ENCODE data around the gene GNB1L.

The GNB1L gene

DNA sequence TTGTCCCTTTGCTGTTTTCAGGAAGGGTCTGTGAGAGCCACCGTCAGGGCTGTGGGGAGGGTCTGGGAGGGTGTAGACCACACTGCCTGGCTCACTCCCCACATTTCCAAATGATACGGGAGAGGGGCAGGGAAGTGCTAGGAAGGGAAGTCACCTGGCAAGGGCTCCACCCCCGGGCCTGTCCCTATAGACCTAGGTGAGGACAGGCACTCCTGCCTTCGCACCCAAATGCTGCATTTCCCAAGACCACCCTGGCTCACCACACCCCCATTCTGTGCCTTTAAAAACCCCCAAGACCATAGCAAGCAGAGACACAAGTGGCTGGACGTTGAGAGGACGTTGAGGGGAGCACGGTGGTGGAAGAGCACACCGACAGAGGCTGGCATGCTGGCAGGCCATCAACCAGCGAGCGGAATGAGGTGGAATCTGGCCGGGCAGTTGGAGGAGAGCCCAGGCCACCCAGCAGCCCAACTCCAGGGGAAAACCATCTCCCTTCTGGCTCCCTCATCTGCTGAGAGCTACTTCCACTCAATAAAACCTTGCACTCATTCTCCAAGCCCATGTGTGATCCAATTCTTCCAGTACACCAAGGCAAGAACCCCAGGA is 45.7 kb downstream of the GNB1L start:
- DNase-seq (ENCODE audit: low spot score), result no peak

DNA sequence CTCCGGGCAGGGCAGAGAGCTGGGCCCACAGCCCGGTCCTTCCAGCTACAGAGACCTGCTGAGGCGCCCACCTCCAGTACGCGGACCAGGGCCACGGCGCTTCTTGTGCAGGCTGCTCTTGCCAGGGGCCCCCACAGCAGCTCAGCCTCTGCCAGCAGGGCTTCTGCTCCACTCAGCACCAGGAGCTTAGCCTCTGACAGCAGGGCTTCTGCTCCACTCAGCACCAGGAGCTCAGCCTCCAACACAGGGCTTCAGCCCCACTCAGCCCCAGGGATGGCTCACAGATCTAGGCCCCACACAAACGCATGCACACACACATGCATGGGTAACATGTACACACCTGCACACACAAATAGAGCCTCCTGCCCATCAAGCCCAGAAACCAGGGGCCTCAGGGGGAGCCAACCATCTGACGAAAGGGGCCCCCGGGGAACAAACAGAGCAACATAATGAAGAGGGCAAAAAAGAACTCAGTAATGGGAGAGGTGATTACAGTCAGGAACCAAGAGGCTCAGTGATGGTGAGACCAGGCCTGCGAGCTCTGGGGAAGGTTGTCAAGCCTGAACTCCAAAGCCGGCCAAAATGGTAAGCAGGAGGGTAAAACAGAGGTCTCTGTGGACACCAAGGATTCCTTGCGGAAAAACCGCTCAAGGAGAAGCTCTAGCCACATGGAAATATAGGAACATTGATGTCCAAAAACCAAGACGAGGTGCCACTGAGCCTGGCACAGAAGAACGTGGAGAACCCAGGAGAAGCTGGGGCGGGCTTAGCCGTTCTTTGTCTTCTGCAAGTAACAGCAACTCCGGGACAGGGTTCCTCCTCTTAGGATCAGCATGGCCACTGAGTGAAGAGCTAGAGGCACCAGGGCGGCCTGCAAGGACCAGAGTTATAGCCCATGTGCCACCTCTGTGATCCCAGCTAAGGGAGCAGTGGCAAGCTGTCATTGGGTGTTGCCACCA is 46.5 kb downstream of the GNB1L start:
- no peak for DNase-seq (ENCODE audit: low spot score)

DNA sequence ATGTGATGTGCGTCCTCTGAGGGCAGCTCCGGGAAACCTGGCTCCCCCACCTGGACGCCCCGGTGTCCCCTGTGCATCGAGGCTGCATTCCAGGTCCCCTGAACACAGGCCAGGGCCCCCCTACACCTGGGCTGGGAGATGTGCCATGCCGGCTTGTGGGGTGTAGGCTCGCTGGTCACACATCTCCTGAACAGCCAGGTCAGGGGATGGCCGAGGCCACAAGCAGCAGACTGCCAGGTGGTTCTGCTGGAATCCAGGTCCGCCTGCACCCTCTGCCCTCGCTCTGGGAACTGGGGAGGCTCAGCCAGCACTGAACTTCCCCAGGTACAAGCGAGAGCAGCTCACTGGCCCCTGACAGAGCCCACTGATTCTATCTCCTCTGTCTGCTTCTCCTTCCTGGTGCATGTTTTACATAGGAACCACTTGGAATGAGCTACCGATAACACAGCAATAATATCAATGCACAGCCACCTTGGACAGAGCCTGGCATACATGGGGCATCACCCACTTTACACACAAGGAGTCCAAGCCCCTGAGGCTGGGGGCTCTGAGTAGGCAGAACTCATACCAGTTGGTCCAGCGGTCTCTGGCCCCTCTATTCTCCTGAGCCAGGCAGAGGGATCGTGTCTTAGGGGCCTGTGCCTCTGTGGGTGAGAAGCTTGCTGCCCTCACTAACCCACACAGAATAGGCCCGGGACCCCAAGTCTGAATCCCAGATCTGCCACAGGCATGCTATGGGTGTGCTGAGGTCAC is 47.3 kb downstream of the GNB1L start:
- DNase-seq (ENCODE audit: low spot score), result no peak

DNA sequence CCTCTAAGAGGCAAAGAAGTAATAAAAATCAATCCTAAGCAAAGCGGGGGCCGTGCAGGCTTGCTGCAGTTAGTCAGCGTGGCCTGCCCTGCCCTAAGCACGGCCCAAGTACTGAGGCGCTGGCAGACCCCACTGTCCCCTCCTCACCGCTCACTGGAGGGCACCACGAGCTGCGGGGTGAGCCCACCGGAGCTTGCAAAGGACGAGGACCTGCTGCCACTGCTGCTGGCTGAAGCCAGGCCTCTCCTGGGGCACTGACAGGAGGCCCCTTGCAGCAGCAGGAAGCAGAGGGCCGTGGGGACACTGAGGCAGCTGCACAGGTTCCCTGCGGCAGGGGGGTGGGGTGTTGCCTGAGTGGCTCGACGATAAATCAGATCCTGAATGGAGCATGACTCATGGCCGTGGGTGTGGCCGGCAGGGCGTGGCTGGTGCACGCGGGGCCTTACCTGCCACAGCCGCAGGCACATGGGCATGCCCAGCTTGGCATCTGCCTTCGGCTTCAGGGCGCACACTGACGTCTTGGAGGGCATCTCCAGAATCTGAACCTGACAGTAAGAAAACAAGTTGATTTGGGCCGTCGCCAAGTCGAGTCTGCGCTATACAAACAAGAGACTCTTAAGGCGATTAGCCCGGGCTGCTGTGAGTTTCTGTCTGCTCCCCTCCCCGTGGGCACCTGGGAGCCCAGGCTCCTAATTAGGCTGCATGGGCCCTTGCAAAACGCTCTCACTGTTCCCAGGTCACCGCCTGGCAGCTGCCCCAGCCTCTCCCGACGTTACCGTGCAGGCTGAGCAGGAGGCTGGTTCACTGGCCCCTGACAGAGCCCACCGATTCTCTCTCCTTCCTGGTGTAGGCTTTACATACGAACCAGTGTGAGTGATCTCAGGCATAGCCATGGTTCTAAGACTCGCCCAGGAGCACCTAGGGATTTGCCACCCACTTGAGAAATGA is 48.2 kb downstream of the GNB1L start:
- DNase-seq (ENCODE audit: low spot score), result peak; percentile 56

DNA sequence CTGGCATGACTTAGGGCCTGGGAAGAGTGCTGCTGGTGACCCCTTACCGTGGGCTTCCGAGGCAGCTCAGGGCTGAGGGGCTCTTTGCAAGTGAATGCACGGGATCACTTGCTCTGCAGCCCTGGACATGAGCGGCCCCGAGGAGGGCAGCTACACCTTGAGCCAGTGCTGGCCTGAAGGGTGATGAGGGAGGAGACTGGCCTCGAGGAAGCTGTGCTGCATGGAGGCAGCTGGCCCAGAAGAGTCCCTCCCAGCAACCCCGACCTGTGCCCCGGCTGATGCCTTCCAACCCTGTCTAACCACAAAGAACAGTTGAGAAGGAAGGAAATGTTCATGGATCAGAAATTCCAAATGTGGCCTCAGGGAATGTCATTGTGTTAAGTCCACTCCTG is 48.9 kb downstream of the GNB1L start:
- DNase-seq (ENCODE audit: low spot score), result peak; percentile 53

DNA sequence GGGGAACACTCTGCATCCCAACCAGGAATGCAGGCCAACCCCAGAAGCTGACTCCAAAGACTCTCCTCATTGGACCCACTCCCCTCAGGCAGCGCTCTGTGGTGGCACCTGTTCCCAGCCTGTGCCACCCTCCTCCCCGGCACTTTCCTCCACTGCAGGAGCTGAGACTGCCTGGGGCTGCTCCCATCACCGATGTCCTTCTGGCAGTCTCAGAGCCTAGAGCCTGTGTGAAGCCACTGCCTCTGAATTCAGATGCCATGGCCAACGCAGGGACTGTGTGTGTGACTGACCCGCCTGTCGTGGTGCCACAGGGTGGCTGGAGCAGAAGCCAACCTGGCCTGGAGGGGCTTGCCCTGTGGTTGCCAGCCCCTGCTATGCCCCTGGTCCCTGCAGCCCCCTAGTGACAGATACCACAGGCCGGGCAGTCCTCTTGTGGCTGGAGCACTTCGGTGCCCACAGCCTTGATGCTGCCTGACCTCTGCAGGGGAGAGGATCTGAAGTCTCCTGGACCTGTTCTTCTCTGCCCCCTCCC is 50.9 kb downstream of the GNB1L start:
- no peak for DNase-seq (ENCODE audit: low spot score)

DNA sequence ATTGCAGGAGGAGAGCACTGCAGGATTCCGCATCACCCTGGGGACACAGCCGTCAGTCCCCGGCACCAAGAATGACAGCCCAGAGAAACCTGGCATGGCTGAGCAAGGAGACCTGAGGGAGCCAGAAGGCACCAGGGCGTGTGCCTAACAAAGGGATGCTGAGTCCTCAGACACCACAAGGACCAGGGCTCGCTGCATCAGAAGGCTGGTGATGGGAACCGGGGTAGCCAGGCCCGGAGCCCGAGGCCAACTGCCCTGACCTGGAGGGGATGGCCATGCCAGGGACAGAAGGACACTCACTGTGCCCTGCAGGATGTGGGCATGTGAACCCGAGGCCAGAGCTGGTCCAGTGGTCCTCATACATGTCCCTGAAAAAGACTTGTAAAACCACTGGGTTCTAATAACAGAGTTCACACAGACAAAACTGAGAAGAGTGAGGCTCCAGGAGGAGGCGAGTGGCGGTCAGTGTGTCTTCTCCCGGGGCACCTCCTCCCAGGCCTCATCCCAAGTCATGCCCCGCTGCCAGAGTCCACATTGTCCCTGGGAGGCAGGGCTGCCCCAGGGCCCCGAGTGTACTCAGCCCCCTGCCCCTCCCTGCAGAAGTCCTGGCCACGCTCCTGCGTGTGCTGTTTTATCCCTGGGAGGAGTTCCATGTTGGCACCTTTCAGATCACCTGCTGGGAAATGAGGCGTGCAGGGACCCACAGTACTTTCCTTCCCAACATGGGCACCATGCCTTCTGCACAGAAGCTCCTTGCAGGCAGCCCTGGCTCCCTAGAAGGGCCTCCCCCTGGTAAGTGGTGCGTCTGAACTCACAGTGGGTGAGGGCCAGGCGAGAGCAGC is 51.6 kb downstream of the GNB1L start:
- DNase-seq (ENCODE audit: low spot score), result no peak

DNA sequence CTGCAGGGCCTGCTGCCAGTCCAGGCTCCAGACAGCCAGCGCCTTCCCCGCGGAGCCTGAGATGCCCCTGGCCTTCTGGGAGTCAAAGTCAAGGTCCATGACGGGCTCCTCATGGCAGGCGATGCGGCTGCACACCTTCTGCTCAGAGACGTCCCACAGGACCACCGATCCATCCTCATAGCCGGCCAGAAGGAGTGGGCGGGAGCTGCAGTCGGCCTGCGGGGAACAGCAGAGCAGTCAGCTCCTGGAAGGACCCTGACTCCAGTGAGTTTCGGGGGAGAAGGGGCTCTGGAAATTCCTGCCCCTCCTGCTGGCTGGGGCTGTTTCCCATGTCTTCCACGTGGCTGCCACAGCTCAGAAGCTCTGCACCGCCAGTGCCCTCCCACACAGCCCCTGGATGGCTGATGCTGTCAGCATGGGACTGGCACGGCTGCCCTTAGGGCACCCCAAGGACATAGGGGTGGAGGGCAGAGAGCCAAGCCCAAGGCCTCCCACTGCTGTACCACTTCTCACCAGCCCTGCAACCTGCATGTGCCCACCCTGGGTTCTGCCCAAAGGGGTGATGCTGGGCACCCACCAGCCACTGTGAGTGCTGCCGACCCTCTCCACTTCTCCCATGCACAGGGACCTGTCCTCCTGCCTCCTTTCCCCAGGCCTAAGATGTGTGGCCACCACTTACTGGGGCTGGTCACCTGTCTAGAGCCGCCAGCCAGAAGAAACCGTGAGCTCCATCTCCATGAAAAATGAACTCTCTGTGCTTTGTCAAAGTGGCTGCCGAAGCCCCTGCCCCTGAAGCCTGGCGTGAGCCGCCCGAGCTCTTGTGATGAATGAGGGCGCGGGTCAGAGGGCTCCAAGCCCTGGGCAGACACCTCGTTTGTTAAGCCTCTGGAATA is 52.4 kb downstream of the GNB1L start:
- DNase-seq (ENCODE audit: low spot score), result no peak

DNA sequence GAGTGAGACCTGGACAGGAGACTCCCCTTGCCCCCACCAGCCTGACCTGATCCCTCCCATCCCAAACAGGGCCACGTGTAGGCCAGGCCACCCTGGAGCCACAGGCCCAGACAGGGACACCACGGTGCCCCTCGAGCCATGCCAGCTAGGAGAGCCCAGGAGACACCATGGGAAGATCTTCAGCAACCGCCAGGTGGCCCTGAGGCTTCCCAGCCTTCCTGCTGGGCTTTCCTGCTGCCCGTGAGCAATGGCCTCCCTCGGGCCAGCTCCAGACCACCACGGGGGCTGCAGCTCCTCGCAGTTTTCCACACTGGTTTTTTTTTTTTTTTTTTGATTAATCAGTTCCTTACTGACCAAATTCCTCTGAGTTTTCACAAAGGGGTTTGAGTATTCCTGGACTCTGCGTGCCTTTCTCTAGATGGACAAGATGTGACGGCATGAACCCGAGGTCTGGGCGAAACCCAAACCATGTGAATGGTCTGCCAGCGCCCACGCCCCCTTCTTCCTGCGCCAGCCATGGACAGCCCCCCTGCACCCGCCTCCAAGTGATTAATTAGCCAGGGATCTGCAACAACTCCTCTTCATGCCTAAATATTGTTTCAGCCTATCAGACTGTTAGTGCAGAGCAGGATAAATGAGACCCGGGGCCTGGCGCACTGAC is 53.2 kb downstream of the GNB1L start:
- DNase-seq (ENCODE audit: low spot score), result no peak

DNA sequence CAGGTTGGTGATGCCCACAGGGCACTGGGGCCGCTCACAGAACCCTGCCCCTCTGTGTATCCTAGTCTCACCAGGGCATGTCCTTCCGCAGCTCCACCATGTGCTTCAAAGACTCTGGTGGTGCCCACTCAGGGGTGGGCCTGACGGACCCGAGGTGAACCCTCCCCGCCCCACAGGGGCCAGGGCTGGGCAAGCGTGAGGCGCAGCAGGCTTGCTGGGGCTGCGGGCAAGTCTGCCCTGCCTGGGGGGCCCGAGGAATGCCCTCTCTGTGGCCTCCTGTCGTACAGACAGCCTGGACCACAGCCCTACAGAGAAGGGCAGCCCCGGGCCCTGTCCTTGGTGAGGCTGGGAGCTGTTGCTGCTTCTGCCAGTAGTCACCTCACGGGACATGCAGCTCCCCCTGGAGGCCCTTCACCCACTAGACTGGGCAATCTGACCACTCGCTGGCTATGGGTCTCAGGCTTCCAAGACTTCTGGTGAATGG is 53.9 kb downstream of the GNB1L start:
- DNase-seq (ENCODE audit: low spot score), result no peak

DNA sequence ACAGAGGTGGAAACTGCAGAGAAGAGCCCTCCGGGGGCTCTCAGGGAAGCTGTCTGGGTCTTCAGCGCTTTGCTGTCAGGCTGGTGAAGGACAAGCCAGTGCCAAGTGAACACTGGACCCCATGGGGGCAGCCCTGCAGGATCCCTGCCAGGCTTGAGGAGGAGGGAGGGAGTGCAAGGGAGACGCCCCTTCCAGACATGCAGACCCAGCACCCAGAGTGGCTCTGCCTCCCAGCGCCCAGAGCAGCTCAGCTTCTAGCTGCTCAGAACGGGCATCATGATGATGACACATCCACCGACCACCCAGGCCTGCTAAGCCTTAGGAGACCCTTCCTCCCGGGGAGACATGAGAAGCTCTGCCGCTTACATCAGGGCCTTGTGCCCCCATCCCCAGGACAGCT is 54.4 kb downstream of the GNB1L start:
- no peak for DNase-seq (ENCODE audit: low spot score)

DNA sequence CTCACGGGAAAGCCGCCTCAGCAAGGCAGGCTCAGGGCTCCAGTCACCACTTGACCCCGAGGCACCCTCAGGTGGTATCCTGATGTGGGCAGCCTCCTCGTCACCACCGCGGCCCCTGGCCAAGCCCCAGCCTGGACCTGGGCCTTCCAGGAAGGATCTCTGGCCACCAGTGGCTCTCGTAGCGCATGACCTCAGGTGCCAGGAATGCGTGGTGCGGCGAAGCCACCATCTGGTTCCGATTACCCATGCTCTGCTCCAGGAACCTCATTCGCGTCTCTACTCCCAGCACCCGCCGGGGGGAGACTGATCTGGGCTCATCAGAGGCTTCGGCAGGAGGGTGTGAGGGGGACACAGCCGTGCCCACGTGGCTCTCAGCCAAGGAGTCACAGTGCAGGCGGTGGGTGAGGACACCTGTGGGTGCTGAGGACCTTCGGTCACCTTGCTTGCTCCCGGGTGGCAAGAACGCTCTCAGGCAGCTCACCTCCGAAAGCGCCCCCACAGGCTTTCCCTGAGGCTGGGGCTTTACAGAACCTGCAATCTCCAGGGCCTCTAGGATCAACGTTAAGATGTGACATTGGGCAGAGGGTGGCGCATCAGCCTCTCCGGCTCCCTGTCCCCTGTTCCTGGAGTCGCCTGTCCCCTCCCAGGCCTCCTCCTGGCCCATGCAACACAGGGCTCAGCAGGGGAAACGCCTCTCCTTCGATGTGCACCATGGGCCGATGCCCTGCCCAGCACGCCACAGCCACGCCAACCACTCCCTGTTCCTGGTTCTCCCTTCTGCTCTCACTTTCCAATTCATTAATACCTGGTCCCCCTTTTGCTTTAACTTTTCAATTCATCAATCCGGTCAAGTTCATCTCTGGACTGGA is 55.1 kb downstream of the GNB1L start:
- no peak for DNase-seq (ENCODE audit: low spot score)

DNA sequence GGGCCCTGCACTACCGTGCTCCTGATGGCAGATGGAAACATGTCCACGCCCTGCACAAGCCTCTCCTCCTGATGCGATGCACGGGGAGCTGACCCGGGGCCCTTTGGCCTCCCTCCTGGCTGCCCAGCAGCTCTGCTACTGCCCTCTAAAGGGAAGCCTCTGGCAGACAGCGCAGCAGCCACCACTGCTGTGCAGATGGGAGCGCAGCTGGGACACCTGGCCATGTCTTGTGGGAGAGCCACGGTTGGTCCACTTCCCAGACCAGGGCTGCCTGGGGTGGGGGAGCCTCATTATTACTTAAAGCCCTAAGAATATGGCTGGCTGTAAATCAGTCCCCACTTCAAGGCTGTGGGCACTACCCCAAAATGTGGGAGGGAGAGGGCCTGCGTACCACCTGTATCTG is 55.8 kb downstream of the GNB1L start:
- no peak for DNase-seq (ENCODE audit: low spot score)

DNA sequence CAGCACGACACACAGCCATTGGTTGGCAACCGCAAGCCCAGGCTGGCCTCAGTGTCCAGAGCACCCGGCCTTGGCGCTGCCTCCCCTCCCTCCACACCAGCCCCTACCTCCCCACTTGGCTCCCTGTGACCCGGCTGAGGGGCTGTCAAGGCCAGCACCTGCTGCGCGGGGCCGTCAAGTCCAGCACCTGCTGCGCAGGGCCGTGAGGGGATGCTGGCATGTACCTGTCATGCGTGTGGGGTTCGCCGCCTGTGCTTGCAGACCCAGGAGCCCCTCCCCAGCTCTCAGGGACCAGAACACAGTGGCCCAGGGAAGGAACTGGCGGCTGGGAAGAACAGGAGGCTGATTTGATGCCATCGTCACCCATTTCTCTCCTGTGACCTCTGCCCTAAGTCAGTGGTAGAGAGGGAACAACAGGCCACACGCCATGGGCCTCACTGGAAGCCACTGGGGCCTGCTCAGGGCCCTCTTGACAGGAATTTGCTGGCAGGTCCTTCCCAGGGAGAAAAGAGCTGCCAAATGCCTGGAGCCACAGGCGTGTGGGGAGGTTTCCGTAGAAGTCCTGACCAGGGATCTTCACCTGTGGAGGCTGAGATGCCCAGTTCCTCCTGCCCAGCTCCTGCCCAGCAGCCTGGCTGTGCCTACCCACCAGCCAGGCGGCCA is 56.5 kb downstream of the GNB1L start:
- no peak for DNase-seq (ENCODE audit: low spot score)

DNA sequence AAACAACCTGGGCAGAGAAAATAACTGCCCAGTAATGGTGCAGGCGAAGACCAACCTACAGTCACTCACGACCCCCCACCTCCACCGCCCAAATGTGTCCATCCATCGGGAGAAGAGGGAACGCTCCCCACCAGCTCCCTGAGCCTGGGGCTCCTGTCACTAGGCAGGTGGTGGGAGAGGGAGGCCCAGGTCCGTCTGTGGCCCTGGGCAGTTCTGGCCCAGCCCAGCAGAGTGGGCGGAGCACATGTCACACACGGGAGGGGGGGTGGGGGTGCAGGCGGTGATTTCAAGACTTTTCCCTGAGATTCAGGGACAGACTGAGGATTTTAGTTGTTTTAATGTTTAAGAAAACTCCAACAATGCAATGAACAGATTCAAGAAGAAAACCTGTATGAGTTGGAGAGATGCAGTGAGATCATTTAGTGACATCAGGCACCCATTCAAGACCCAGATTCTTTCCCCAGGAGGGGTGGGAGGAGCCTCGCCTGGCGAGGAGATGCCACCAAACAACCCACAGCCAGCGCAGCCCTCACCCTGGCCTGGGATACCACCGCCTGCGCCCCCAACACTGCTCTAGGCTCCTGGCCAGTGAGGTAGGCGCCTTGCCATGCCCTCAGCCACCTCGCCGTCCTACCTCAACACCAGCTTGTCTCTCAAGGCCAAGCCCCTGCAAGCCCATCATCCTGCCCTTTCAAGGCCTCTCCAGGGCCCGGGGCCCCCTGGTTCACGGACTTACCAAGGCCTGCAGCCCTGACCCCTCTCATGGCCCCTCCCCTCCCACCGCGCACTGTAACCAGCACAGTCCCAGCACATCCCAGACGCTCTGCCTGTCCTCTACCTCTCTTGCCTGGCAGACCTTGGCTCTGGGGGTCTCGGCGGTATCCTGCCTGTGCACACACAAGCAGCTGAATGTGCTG is 57.3 kb downstream of the GNB1L start:
- no peak for DNase-seq (ENCODE audit: low spot score)

DNA sequence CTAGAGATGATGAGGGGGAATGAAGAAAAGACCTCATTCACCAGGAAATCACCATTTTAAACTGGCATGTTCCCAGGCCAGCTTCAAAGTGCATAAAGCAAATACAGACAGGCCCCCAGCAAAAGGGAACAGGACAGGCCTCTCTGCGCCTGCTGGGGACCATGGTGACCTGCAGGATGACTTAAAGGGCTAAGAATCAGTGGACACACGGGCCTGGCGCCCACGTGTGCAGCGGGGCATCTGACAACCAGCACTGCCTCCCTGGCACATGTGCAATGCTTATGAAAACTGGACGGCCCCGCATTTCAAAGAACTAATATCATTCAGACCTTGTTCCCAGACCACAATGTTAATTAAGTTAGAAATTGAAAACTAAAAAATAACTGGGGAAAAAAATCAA is 58.5 kb downstream of the GNB1L start:
- DNase-seq (ENCODE audit: low spot score), result no peak

All from kidney tubule cell (primary cell).